CD4-positive, alpha-beta T cell treated with Interleukin-6 for 4 hours (primary cell): ENCODE measurements around the gene GNPTG.
A peak's percentile ranks its signal among the peaks of the same experiment; 100 is the strongest.

Source experiments
- DNase-seq: peaks from one replicate; pipeline ENCODE4 v3.0.0-alpha.2; 2020; ENCODE audit warnings: mixed read lengths

The GNPTG gene

GRCh38 chr16:1375741-1376410 is 24.1 kb downstream of the GNPTG start:
- no peak for DNase-seq

GRCh38 chr16:1377406-1378010 is 25.8 kb downstream of the GNPTG start:
- DNase-seq = no peak

- DNase-seq = no peak
These were observed 26.5 kb downstream of the GNPTG start for GRCh38 chr16:1378087-1378803.

GRCh38 chr16:1378804-1379303 is 27.1 kb downstream of the GNPTG start:
- peak; percentile 50 for DNase-seq

- peak; percentile 70 for DNase-seq
These were observed 27.8 kb downstream of the GNPTG start for GRCh38 chr16:1379304-1380076.

- DNase-seq = no peak
These were observed 28.5 kb downstream of the GNPTG start for GRCh38 chr16:1380195-1380594.

- no peak for DNase-seq
These were observed 30.1 kb downstream of the GNPTG start for GRCh38 chr16:1381612-1382406.

- DNase-seq = no peak
These were observed 31.8 kb downstream of the GNPTG start for GRCh38 chr16:1383556-1383955.

GRCh38 chr16:1385232-1385631 is 33.5 kb downstream of the GNPTG start:
- no peak for DNase-seq

GRCh38 chr16:1387331-1387730 is 35.6 kb downstream of the GNPTG start:
- no peak for DNase-seq

- DNase-seq = no peak
These were observed 38.0 kb downstream of the GNPTG start for GRCh38 chr16:1389762-1390161.

- DNase-seq = no peak
These were observed 38.6 kb downstream of the GNPTG start for GRCh38 chr16:1390239-1390779.

- no peak for DNase-seq
These were observed 41.1 kb downstream of the GNPTG start for GRCh38 chr16:1392826-1393225.

GRCh38 chr16:1393613-1394176 is 42.0 kb downstream of the GNPTG start:
- DNase-seq = no peak

GRCh38 chr16:1394367-1394951 is 42.7 kb downstream of the GNPTG start:
- DNase-seq = no peak

- DNase-seq = no peak
These were observed 43.8 kb downstream of the GNPTG start for GRCh38 chr16:1395444-1396031.

GRCh38 chr16:1397779-1398178 is 46.0 kb downstream of the GNPTG start:
- no peak for DNase-seq

- DNase-seq = no peak
These were observed 46.6 kb downstream of the GNPTG start for GRCh38 chr16:1398351-1398750.

- DNase-seq = no peak
These were observed 47.3 kb downstream of the GNPTG start for GRCh38 chr16:1398826-1399581.
